Tibial artery (tissue), 4 donors: ENCODE data around the gene PRDM16.

Experiments used
- DNase-seq, 2 donors: peaks; one replicate each; pipeline ENCODE4 v3.0.0-alpha.2; 2019
- H3K27ac ChIP-seq, 2 donors: fragments of 200-600 bp; sonication (generic) in 1 of 2; 1 replicate in 1 of 2; 2 replicates in 1 of 2; pipeline ENCODE4 v1.5.1; 2018 to 2019; ENCODE audit warnings: mild to moderate bottlenecking in 1 of 2
- H3K27me3 ChIP-seq, 2 donors: fragments of 200-600 bp; sonication (generic) in 1 of 2; one replicate each; pipeline versions ENCODE4 v1.5.1 to v1.6.0; 2016 to 2019
- H3K36me3 ChIP-seq, 3 donors: fragments of 200-600 bp; sonication (generic) in 2 of 3; one replicate each; pipeline ENCODE4 v1.5.1; 2016 to 2019; ENCODE audit warnings: mild to moderate bottlenecking in 2 of 3
- H3K4me1 ChIP-seq, 4 donors: fragments of 200-600 bp; sonication (generic) in 2 of 4; 1 replicate in 3 of 4; 2 replicates in 1 of 4; pipeline ENCODE4 v1.5.1; 2016 to 2019
- H3K4me3 ChIP-seq, 2 donors: fragments of 200-600 bp; sonication (generic) in 1 of 2; 1 replicate in 1 of 2; 2 replicates in 1 of 2; pipeline ENCODE4 v1.5.1; 2018 to 2019; ENCODE audit warnings: mild to moderate bottlenecking in 2 of 2
- H3K9me3 ChIP-seq, 3 donors: fragments of 200-600 bp; sonication (generic) in 1 of 3; one replicate each; pipeline ENCODE4 v1.5.1; 2016 to 2019
- intact Hi-C: fragments of 100-400 bp; cut with DNase I; formaldehyde crosslinking; loops from one replicate; pipeline ENCODE4 v1.15.0; 2023; ENCODE audit warnings: low total_unique reads
- TF ChIP-seq, protein P1 (sequence below), 2 experiments: fragments of 200-600 bp in 1 of 2; fragments of 450-650 bp in 1 of 2; IDR thresholded peaks; one replicate each; pipeline ENCODE4 v1.5.1; 2017 to 2019; ENCODE audit warnings: antibody characterized with exemption in 2 of 2, mild to moderate bottlenecking in 1 of 2, moderate library complexity in 1 of 2

Gene PRDM16

GRCh38 chr1:3355894-3356826, 287.2 kb downstream of the PRDM16 start:
- H3K27ac ChIP-seq: peak overlapping the region; percentile 94
- TF ChIP-seq, protein P1, sequence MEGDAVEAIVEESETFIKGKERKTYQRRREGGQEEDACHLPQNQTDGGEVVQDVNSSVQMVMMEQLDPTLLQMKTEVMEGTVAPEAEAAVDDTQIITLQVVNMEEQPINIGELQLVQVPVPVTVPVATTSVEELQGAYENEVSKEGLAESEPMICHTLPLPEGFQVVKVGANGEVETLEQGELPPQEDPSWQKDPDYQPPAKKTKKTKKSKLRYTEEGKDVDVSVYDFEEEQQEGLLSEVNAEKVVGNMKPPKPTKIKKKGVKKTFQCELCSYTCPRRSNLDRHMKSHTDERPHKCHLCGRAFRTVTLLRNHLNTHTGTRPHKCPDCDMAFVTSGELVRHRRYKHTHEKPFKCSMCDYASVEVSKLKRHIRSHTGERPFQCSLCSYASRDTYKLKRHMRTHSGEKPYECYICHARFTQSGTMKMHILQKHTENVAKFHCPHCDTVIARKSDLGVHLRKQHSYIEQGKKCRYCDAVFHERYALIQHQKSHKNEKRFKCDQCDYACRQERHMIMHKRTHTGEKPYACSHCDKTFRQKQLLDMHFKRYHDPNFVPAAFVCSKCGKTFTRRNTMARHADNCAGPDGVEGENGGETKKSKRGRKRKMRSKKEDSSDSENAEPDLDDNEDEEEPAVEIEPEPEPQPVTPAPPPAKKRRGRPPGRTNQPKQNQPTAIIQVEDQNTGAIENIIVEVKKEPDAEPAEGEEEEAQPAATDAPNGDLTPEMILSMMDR (IDR thresholded peaks at IDR 0.05): peak in 1 of 2 experiments; percentile 4
- H3K36me3 ChIP-seq: no peaks in the 10 kb centered on the region
- no peaks in the 10 kb centered on the region for H3K27me3 ChIP-seq
- intact Hi-C loops: loop anchor here (5.0 kb wide), 1 partner anchor 159 kb away; no protein-coding TSS in a partner anchor
- H3K4me3 ChIP-seq: peak overlapping the region; percentile 39 to 40
- peaks cover 5 to 76% (median 66%) of the 10 kb centered on the region in 4 donors for H3K4me1 ChIP-seq
- no peak for DNase-seq
- H3K9me3 ChIP-seq: no peaks in the 10 kb centered on the region

- Histone ChIP-seq H3K9me3 (no peaks in the 10 kb centered on the region), H3K27me3 (no peaks in the 10 kb centered on the region), H3K4me3 (peak overlapping the region; percentile 39 to 40), H3K4me1 (peaks cover 5 to 76% (median 62%) of the 10 kb centered on the region in 4 donors), H3K27ac (peak overlapping the region; percentile 94), H3K36me3 (no peaks in the 10 kb centered on the region)
- intact Hi-C loops: loop anchor here (5.0 kb wide), 1 partner anchor 160 kb away; no protein-coding TSS in a partner anchor
- no peak for DNase-seq
- TF ChIP-seq, protein P1 (IDR thresholded peaks at IDR 0.05): no peak
Measured at GRCh38 chr1:3356827-3357460, 287.9 kb downstream of the PRDM16 start.

DNA sequence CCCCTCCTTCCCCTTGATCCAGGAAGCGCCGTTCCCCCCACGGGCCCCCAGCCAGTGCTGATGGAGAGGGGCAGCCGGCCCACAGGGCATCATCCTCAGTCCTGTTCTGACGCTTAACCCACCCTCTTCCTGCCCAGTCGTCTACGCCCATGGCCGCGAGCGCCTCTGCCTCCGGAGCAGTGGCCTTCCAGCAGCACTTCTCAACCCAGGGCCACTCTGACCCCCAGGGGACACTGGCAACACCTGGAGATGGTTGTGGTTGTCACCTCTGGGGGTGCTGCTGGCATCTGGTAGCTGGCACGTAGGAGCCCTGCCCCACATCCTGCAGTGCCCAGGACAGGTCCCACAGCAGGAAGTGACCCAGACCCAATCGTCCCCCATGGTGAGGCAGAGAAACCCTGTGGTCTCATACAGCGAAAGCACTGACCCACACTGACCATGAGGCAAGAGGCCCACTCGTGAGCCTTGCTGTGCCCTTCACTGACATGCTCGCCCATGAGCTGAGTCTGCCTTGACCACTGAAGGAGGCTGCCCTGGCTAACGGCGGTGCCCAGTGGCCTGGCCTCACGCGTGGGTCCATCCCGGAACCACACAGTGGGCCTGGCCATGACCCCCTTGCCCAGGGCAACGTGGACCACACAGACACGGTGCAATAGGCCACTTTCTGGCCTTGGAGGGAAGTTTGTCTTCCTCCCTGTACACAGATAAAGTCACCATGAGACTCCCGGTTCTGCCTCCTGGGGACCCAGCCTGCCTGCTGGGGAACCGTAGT, 288.7 kb downstream of the PRDM16 start:
- Histone ChIP-seq H3K9me3 (no peaks in the 10 kb centered on the region), H3K27ac (peak overlapping the region; percentile 94), H3K27me3 (no peaks in the 10 kb centered on the region), H3K4me3 (peak overlapping the region in 1 of 2 donors; percentile 39), H3K36me3 (no peaks in the 10 kb centered on the region), H3K4me1 (peaks cover 5 to 77% (median 64%) of the 10 kb centered on the region in 4 donors)
- intact Hi-C loops: loop anchor here (5.0 kb wide), 1 partner anchor 160 kb away; no protein-coding TSS in a partner anchor
- TF ChIP-seq, protein P1 (IDR thresholded peaks at IDR 0.05): no peak
- DNase-seq: no peak

- Histone ChIP-seq H3K4me1 (peaks cover 5 to 77% (median 60%) of the 10 kb centered on the region in 4 donors), H3K36me3 (no peaks in the 10 kb centered on the region), H3K9me3 (no peaks in the 10 kb centered on the region), H3K4me3 (no peak overlapping the region), H3K27me3 (no peaks in the 10 kb centered on the region), H3K27ac (peak overlapping the region in 1 of 2 donors; percentile 94)
- intact Hi-C loops: loop anchor here (5.0 kb wide), 1 partner anchor 162 kb away; no protein-coding TSS in a partner anchor
- DNase-seq: no peak
- TF ChIP-seq, protein P1 (IDR thresholded peaks at IDR 0.05): no peak
Measured at GRCh38 chr1:3359351-3359750, 290.3 kb downstream of the PRDM16 start.
